ENCODE data around the gene PSG4. TPM values are rescaled to one million over a fixed set of nuclear protein-coding genes. Genes with fewer than 3 reads are reported as not detected.
"Not testable (repeated sequence)": the region's sequence is repeated elsewhere in the genome, so short reads cannot be mapped to it uniquely, and the experiment has no call there.

The PSG4 gene
- total RNA-seq: not detected

DNA sequence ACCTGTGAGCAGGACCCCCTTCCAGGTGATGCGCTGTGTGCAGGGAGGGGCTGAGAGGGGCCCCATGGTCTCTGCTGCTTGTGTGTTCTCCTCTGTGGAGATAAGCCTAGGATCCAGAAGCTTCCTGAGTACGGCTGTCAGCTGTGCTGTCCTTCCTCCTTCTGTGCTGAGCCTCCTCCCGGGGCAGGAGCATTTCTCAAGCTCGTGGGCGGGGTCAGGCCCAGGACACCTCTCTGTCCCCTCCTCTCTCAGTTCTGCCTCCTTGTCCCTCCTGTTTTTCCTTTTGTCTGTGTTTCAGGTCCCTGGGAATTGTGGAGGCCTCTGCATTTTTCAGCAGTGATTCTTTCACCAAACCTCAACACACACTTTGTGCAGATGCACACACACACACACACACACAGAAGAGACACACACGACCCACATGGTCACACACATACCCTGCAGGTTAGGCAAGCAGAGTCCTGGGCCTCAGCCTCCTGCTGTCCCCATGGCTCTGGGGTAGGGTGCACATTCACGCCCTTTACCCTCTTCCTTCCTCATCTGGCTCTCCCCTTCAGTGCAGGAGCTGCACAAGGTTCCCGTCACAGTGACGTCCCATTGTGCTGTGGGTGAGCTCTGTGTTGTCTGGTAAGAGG lies at the start of gene PSG4:
TSS of gene PSG4 (minus strand) at position 168 of the 635 bp plus-strand sequence. CDS start at position 66, 102 bp downstream.
- not testable (repeated sequence) for DNase-seq (ENCODE audit: low spot score)

DNA sequence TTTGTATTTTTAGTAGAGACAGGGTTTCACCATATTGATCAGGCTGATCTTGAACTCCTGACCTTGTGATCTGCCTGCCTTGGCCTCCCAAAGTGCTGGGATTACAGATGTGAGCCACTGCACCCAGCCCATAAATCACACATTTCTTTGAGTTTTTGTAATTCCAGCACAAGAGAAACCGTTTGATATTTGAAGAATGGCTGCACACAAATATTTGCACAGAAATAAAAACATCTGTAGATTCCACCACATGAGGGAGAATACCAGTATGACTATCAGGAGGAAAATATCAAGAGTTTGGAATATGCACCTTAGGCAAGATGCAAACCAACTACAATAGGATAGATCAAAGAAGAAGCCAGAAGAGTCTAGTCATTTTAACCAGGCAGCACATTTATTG lies 46.0 kb upstream of the PSG4 start:
- not testable (repeated sequence) for DNase-seq (ENCODE audit: low spot score)

DNA sequence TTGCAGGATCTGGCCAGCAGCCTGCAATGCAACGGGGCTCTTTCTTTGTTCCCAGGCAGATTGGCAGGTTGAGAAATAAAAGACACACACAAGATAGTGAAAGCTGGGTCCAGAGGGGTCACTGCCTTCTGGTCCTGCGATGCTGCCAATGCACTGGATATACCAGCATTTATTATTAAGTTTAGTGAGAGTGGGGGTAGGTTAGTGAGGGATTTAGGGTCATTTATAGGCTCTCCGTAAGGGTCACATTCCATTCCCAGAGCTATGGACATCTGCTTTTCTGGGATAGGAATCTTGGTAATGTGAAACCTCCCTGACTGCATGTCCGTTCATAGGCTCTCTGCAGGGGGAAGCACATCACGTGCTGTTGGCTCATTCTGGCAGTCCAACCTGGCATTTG lies 44.9 kb upstream of the PSG4 start:
- DNase-seq (ENCODE audit: low spot score): not testable (repeated sequence)

DNA sequence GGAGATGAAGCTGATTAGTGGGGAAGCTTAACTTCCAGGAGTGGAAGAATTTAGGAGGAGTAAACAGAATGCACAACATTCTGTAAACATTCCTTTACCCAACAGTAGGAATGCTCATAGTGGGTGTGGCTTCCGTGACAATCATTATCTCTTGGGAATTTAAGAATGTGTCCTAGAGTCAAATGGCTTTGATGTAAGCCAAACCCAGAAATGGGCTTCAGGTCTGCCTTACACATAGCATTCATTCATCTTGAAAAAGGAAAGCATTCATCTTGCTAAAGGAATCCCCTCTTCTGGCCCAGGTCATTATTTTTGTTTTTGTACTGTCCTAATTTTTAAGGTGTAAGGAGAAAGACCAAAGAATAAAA lies 43.2 kb upstream of the PSG4 start:
- DNase-seq (ENCODE audit: low spot score): not testable (repeated sequence)

DNA sequence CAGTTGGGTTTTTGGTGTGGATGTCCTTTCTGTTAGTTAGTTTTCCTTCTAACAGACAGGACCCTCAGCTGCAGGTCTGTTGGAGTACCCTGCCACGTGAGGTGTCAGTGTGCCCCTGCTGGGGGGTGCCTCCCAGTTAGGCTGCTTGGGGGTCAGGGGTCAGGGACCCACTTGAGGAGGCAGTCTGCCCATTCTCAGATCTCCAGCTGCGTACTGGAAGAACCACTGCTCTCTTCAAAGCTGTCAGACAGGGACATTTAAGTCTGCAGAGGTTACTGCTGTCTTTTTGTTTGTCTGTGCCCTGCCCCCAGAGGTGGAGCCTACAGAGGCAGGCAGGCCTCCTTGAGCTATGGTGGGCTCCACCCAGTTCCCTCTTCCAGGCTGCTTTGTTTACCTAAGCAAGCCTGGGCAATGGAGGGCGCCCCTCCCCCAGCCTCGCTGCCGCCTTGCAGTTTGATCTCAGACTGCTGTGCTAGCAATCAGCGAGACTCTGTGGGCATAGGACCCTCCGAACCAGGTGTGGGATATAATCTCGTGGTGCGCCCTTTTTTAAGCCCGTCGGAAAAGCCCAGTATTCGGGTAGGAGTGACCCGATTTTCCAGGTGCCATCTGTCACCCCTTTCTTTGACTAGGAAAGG lies 41.9 kb upstream of the PSG4 start:
- DNase-seq (ENCODE audit: low spot score): not testable (repeated sequence)

DNA sequence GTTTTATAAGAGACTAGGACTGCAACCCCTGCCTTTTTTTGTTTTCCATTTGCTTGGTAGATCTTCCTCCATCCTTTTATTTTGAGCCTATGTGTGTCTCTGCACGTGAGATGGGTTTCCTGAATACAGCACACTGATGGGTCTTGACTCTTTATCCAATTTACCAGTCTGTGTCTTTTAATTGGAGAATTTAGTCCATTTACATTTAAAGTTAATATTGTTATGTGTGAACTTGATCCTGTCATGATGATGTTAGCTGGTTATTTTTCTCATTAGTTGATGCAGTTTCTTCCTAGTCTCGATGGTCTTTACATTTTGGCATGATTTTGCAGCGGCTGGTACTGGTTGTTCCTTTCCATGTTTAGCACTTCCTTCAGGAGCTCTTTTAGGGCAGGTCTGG lies 40.4 kb upstream of the PSG4 start:
- not testable (repeated sequence) for DNase-seq (ENCODE audit: low spot score)

DNA sequence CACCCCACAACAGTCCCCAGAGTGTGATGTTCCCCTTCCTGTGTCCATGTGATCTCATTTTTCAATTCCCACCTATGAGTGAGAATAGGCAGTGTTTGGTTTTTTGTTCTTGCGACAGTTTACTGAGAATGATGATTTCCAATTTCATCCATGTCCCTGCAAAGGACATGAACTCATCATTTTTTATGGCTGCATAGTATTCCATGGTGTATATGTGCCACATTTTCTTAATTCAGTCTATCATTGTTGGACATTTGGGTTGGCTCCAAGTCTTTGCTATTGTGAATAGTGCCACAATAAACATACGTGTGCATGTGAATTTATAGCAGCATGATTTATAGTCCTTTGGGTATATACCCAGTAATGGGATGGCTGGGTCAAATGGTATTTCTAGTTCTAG lies 36.8 kb upstream of the PSG4 start:
- not testable (repeated sequence) for DNase-seq (ENCODE audit: low spot score)

DNA sequence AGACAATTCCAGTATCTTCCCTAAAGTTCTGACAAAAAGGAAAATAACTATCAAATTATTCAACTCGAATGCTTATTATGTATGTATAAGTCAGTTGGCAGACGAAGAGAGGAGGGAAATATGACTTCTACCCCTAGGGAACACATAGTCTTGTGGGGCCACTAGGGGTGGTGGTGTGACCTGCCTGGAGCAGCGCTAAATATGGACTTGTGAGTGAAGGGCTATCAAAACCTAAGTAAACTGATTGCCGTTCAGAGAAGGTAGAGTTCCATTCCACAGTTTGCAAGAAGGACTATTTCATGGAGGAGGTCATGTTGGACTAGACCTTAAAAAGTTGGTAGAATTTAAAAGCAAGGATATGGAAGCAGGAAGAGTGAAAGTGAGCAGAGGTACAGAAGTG lies 32.8 kb upstream of the PSG4 start:
- DNase-seq (ENCODE audit: low spot score): not testable (repeated sequence)

DNA sequence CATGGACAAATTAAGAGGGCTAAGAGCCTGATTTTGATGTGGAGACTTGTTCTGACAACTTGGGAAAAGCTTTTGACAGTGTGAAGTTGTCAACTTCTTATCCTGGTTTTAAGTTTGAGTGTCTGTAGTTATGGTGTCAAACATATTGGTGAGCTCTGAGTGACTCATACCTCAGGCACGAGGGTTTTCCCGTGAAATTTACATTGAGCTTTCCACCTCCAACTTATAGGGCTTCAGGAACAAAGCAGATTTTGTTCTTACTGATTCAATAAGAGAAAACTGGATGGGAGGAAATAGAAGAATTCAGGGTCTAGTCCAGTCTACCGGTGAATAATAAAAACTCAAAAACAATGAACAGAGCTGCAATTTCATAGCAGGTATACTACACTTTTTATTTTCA lies 30.2 kb upstream of the PSG4 start:
- DNase-seq (ENCODE audit: low spot score): not testable (repeated sequence)

DNA sequence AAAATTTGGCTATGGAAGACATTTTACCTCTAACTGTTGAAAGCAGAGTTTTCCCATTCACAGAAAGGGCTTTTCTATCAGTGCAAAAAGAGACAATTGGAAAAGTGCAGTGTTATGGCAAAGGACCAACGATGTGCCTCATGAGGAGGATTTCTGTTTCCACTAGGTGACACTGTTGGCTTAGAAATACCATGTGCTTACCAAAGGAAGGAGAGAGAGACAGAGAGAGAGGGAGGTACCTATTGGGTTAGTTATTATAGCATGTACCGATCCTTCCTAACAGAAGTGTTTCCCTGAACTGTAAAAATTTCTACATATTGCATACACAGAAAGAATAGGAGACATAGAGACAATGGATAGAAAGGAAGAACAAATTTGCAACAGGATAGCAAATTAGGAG lies 23.9 kb upstream of the PSG4 start:
- no peak for DNase-seq (ENCODE audit: low spot score)

DNA sequence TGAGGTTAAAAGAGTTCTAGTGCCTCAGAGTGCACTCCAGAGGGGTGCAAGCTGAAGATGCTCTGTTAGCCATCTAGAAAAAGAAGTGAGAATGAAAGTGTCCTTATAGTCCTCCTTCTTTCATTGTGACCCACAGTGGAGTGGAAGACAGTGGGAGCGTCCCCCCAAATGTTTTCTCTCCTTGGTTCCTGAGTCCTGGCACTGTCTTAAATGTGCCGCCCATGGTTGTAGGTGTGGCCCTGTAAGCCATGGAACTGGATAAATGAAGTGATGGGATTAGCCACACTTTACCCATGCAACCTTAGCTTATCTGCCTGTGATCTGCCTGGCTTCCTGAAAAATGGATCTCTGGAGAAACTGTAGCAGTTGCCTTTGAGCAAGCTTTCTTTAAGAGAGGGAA lies 23.3 kb upstream of the PSG4 start:
- not testable (repeated sequence) for DNase-seq (ENCODE audit: low spot score)

DNA sequence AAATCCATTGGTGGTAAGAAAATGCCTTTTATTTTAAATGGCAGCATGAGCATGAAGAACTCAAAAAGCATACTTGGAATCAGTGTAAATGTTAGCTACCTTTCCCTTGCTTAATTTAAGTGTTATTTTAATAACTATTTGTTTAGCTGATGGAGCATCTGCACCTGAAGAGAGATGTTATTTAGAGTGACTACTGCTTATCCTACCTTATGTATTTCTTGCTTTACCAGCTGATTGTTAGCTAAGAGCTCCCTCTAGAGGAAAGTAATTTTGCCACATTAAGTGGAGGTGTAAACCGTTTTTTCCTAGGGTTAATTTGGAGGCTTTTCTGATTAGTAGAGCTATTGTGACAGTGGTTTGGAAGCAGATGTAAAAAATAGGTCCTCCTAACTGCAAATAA lies 21.5 kb upstream of the PSG4 start:
- DNase-seq (ENCODE audit: low spot score): not testable (repeated sequence)

DNA sequence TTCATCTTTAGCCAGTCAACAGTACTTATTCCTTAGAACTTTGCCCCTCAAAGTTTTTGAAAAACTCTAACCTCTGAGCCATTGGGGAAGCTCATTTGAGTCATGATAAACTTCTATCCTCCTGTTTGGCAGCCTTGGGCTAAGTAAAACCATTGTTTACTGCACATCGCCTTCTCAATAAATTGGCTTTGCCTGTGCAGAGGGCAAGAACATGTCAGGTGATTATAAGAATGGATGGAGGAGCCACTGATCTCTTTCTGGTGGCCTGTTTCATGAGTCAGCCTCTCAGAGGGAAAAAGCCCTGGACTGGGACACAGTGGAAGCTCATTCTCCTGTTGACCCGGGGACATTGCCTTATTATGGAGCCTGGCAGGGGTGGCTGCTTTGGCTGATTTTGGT lies 19.4 kb upstream of the PSG4 start:
- no peak for DNase-seq (ENCODE audit: low spot score)

DNA sequence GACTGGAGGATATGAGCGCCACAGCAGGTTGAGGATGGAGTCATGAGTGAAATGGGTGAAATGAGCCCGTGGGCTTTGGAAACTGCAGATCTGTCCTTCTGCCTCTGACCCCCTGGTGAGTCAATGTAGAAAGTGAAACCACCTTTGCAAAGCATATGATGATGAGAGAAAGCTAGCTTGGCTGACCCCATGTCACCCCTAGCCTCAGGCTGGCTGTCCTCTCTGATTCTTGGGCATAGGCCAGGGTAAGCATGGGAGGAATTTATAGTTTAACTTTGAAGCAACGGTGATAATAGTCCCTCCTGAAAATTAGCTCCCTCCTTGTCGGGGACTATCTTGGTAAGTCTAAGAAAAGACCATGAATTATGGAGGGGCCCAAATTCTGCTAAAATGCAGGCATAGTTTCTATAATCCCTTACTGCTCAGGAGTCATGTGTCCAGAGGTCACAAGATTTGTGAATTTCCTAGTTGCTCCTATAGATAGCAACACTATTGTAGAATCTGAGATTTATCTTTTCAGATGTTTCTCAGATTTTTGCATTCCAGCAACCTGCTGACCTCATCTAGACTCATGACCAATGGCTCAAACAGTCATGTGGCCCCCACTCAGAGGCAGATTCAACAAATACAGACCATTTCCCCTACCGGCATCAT lies 18.9 kb upstream of the PSG4 start:
- DNase-seq (ENCODE audit: low spot score): not testable (repeated sequence)

DNA sequence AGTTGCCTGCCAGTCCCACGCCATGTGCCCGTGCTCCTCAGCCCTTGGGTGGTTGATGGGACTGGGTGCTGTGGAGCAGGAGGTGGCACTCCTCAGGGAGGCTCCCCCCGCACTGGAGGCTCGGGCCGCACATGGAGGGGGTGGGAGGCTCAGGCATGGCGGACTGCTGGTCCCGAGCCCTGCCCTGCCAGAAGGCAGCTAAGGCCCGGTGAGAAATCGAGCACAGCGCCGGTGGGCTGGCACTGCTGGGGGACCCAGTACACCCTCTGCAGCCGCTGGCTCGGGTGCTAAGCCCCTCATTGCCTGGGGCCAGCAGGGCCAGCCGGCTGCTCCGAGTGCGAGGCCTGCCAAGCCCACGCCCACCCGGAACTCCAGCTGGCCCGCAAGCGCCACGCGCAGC lies 16.5 kb upstream of the PSG4 start:
- not testable (repeated sequence) for DNase-seq (ENCODE audit: low spot score)

DNA sequence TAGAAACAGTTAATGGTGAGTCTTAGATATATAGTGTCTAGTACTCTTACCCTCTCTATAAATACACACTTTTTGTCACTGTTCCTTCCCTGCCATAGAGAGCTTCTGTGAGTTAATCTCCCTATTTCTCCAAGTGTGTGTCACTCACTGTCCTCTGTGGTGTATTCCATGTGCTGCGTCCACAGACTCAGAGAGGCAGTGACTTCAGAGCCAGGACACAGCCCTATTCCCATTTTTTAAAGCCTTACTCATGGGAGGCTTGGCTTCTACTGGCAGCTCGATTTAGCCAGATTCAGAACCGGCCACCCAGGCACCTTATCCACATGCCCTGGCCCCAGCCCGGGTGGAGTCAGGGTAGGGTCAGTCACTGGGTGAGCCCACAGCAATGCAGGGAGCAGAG lies 13.7 kb upstream of the PSG4 start:
- not testable (repeated sequence) for DNase-seq (ENCODE audit: low spot score)

DNA sequence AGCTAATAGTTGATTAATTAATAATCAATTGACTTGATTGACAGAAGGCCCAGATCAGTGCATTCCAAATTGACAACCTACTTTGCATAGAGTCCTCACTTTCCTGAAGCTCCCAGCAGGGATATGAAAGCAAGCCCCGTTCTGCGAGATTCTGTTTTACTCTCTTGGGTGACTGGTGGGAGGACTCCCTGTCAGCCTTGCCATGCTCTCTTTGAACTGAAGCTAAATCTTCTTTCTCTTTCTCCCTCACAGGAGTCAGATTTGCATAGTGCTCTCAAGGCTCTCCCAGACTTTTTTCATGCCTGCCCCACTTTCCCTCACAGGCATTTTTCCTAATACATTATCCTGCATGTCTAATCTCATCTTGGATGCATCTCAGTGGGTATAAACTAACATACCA lies 10.4 kb upstream of the PSG4 start:
- not testable (repeated sequence) for DNase-seq (ENCODE audit: low spot score)

DNA sequence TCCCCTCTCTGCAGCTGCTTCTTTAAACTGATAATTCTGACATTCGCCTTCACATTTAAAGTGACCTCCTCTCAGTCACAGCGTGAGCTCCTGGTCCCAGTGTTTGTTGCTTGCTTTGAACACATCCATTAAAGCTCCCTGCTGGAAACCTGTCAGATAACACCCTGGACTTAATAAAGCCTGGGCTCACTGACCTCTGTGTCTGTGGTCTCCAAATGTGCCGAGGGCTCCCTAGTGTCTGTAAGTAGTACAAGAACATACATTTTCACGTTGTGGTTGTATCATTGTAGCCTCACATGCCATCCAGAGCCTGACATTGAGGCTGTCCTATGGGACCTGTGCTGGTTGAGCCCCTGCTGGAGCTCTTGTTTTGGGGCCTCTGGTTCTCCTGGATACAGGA lies 2.6 kb upstream of the PSG4 start:
- DNase-seq (ENCODE audit: low spot score): no peak

DNA sequence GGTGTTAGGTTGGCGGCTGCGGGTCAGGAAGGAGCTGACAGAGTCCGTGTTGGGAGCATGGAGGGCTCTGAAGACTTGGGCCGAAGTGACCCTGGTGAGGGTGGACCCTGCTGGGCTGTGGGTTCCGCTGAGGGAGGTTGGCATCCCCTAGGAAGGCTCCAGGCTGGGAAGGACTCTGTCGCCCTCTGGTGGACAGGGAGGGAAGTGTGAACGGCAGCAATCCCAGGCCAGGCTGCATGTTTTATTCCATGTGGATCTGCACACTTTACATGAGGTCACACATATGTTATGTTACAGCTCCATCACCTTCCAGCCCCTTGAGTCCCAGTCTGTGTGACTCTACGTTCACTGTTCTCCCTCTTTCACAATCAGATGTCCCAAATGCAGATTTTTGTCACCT lies 1.7 kb upstream of the PSG4 start:
- not testable (repeated sequence) for DNase-seq (ENCODE audit: low spot score)

DNA sequence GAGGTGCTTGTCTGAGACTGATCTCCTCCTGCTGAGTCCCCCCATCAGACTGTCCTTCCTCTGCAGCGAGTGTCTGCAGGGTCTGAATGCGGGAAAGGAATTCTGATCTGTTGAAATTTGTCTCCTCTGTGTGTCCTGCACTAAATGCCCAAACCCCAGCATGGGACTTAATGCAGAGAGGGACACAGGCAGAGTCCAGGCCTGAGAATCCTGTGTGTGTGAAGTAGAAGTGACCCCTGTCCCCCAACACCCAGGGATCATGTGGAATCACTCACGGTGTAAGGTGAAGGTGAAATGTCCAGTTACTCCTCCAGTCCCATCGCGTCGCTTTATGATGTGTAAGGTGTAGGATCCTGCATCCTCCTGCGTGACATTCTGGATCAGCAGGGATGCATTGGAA lies 1.8 kb downstream of the PSG4 start:
- DNase-seq (ENCODE audit: low spot score): not testable (repeated sequence)

DNA sequence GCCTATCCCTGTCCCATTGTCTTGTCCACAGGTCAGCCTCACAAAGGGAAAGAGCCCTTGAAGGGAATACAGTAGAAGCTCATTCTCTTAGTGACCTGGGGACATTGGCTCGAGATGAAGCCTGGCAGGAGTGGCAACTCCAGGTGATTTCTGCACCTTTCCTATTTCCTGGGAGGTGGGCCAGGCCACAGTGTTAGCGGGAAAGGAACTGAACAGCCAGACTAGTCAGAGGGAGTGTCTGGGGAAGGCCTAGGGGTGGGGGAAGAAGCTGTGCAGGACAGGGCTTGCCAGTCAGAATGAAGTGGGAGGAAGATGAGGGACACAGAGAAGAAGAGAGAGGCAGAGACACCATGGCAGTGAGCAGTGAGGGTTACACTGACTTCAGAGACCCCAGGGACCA lies 3.5 kb downstream of the PSG4 start:
- DNase-seq (ENCODE audit: low spot score): not testable (repeated sequence)

DNA sequence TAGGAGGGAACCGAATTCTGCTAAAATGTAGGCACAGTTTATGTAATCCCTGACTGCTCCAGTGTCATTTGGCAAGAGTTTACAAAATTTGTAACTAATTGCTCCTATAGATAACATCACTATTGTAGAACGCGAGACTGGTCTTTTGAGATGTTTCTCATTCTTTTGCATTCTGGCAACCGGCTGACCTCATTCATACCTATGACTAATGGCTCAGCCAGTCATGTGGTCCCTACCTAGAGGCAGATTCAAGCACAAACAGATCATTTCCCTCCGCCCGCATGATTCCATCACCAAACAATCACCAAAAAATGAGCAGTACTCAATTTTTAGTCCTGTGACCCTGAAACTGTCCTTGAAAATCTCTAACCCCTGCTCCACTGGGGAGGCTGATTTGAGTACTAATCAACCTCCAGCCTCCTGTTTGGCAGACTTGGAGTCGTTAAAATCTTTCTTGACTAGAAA lies 4.1 kb downstream of the PSG4 start:
- not testable (repeated sequence) for DNase-seq (ENCODE audit: low spot score)

All from mucosa of gallbladder (tissue), 1 donor.